Tibial artery (tissue), 4 donors: Measurements from ENCODE around the gene BMP5.

Experiments used
- DNase-seq, 2 donors: peaks; one replicate each; pipeline ENCODE4 v3.0.0-alpha.2; 2019
- H3K27ac ChIP-seq, 2 donors: fragments of 200-600 bp; sonication (generic) in 1 of 2; 1 replicate in 1 of 2; 2 replicates in 1 of 2; pipeline ENCODE4 v1.5.1; 2018 to 2019; ENCODE audit warnings: mild to moderate bottlenecking in 1 of 2
- H3K27me3 ChIP-seq, 2 donors: fragments of 200-600 bp; sonication (generic) in 1 of 2; one replicate each; pipeline versions ENCODE4 v1.5.1 to v1.6.0; 2016 to 2019
- H3K36me3 ChIP-seq, 3 donors: fragments of 200-600 bp; sonication (generic) in 2 of 3; one replicate each; pipeline ENCODE4 v1.5.1; 2016 to 2019; ENCODE audit warnings: mild to moderate bottlenecking in 2 of 3
- H3K4me1 ChIP-seq, 4 donors: fragments of 200-600 bp; sonication (generic) in 2 of 4; 1 replicate in 3 of 4; 2 replicates in 1 of 4; pipeline ENCODE4 v1.5.1; 2016 to 2019
- H3K4me3 ChIP-seq, 2 donors: fragments of 200-600 bp; sonication (generic) in 1 of 2; 1 replicate in 1 of 2; 2 replicates in 1 of 2; pipeline ENCODE4 v1.5.1; 2018 to 2019; ENCODE audit warnings: mild to moderate bottlenecking in 2 of 2
- H3K9me3 ChIP-seq, 3 donors: fragments of 200-600 bp; sonication (generic) in 1 of 3; one replicate each; pipeline ENCODE4 v1.5.1; 2016 to 2019
- intact Hi-C: fragments of 100-400 bp; cut with DNase I; formaldehyde crosslinking; loops from one replicate; pipeline ENCODE4 v1.15.0; 2023; ENCODE audit warnings: low total_unique reads
- TF ChIP-seq, protein P1 (sequence below), 2 experiments: fragments of 200-600 bp in 1 of 2; fragments of 450-650 bp in 1 of 2; IDR thresholded peaks; one replicate each; pipeline ENCODE4 v1.5.1; 2017 to 2019; ENCODE audit warnings: antibody characterized with exemption in 2 of 2, mild to moderate bottlenecking in 1 of 2, moderate library complexity in 1 of 2

The BMP5 gene

DNA sequence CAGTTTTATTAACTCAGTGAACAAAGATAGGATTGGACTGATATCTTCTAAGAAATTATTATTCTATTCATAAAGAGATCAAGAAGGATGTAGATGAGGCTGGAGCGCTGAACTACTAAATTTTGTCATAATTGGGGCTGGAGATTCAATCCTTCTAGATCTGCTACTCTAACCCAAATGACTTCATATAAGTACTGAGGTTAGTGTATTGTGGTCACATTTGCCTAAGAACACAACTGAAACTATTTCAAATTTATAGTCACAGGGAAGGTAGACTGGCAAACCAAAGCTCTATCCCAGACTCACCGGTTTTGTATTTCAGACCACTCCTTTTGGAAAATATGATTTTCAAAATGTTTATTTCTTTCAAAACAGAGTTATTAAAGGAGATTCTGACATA, 96.7 kb downstream of the BMP5 start:
- no peaks in the 10 kb centered on the region for H3K9me3 ChIP-seq
- intact Hi-C loops, result no loop called here
- H3K36me3 ChIP-seq, result no peaks in the 10 kb centered on the region
- H3K27me3 ChIP-seq, result no peaks in the 10 kb centered on the region
- no peak overlapping the region for H3K27ac ChIP-seq
- DNase-seq, result no peak
- TF ChIP-seq, protein P1, sequence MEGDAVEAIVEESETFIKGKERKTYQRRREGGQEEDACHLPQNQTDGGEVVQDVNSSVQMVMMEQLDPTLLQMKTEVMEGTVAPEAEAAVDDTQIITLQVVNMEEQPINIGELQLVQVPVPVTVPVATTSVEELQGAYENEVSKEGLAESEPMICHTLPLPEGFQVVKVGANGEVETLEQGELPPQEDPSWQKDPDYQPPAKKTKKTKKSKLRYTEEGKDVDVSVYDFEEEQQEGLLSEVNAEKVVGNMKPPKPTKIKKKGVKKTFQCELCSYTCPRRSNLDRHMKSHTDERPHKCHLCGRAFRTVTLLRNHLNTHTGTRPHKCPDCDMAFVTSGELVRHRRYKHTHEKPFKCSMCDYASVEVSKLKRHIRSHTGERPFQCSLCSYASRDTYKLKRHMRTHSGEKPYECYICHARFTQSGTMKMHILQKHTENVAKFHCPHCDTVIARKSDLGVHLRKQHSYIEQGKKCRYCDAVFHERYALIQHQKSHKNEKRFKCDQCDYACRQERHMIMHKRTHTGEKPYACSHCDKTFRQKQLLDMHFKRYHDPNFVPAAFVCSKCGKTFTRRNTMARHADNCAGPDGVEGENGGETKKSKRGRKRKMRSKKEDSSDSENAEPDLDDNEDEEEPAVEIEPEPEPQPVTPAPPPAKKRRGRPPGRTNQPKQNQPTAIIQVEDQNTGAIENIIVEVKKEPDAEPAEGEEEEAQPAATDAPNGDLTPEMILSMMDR (IDR thresholded peaks at IDR 0.05), result no peak
- no peak overlapping the region for H3K4me3 ChIP-seq
- H3K4me1 ChIP-seq, result no peaks in the 10 kb centered on the region

DNA sequence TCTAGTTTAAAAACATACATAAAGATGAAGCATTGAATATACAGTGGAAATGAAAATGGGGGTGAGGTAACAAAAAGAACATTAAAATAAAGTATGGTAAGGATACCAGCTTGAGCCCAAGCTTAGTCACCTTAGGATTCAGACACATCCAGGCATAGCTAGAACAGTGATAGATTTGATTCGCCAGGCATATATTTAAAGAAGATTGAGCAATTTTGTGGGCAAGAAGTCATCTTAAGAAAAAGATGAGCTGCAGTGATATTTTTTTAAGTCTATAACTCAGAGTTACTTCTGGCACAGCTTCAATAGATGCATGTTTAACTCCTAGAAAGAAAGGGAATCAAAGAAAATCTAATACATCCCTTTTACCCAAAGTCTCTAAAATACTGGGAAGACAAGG, 97.9 kb downstream of the BMP5 start:
- no peak for DNase-seq
- intact Hi-C loops, result no loop called here
- Histone ChIP-seq H3K9me3 (no peaks in the 10 kb centered on the region), H3K27ac (no peak overlapping the region), H3K36me3 (no peaks in the 10 kb centered on the region), H3K4me3 (no peak overlapping the region), H3K4me1 (no peaks in the 10 kb centered on the region), H3K27me3 (no peaks in the 10 kb centered on the region)
- TF ChIP-seq, protein P1 (IDR thresholded peaks at IDR 0.05), result no peak

DNA sequence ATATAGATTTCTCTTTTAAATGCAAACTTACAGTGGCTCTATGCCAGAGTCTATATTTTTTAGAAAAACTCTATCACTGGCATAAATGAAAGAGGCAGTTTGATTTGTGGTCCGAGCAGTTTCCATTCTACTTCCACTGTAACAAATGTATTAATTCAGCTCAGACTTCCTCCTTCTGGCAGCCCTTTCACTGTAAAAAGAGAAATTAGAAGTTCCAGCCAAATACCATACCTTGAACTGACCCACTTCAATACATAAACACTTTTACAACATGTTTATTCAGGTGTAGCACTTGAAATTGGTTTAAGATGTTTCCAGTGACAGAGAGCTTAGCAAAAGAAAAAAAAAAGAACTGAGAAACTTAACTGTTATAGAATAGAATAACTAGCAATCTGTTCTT, 99.3 kb downstream of the BMP5 start:
- Histone ChIP-seq H3K27me3 (no peaks in the 10 kb centered on the region), H3K9me3 (no peaks in the 10 kb centered on the region), H3K27ac (no peak overlapping the region), H3K36me3 (no peaks in the 10 kb centered on the region), H3K4me3 (no peak overlapping the region), H3K4me1 (no peaks in the 10 kb centered on the region)
- intact Hi-C loops, result no loop called here
- TF ChIP-seq, protein P1 (IDR thresholded peaks at IDR 0.05), result no peak
- DNase-seq, result no peak

DNA sequence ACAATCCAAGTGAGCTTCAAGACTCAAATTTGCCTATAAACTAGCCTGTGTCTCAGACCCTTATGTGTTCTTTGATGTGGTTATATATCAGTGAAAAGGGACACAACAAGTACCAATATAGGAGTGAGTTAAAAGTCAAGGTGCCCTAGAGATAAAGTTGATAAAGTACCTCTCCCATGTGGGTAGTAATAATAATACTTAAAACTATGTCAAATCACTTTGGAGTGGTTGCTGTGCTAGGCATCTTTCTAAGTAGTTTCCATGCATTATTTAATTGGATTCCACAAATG, 100.4 kb downstream of the BMP5 start:
- Histone ChIP-seq H3K27me3 (no peaks in the 10 kb centered on the region), H3K4me1 (no peaks in the 10 kb centered on the region), H3K4me3 (no peak overlapping the region), H3K9me3 (no peaks in the 10 kb centered on the region), H3K27ac (no peak overlapping the region), H3K36me3 (no peaks in the 10 kb centered on the region)
- no peak for DNase-seq
- intact Hi-C loops, result no loop called here
- TF ChIP-seq, protein P1 (IDR thresholded peaks at IDR 0.05), result no peak

DNA sequence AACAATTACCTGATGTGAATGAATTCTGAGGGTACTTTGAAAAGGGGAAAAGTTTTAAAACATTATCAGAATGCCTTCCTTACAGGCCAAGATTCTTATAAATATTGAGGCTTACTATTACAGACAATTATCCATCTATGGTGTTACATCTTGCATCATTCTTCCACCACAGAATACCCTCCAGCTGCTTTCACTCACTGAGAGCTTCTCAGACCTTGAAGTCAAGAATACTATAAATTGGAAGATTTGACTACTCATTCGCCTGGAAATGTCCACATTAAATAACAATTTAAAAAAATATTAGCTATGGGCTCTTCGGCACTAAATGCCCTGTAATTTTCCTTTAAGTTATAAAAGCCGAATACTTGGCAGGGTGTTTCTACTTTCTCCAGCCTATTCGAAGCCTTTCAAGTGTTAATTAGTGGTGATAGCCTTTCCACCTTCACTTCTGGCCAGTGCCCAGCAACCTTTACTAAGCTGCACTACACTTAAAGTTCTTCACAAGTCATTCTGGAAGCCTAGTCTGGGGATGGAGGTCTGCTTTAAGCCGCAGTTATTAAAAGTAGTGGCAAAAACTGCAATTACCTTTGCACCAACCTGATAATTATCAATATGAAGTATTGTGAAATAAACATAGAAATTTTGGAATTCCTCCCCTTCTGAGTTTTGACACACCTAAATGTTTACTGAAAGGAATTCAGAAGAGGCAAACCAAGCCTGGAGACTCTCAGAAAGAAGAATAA, 100.9 kb downstream of the BMP5 start:
- TF ChIP-seq, protein P1 (IDR thresholded peaks at IDR 0.05), result no peak
- Histone ChIP-seq H3K27me3 (no peaks in the 10 kb centered on the region), H3K36me3 (no peaks in the 10 kb centered on the region), H3K27ac (no peak overlapping the region), H3K4me1 (no peaks in the 10 kb centered on the region), H3K9me3 (no peaks in the 10 kb centered on the region), H3K4me3 (no peak overlapping the region)
- intact Hi-C loops, result no loop called here
- DNase-seq, result no peak
